DOHH2 (cell line): ENCODE measurements around the gene DUSP16.

Source experiments
- H3F3A ChIP-seq: fragments of 200-600 bp; sonication (generic), shearing (Covaris generic); 2 replicates; pipeline ENCODE4 v1.6.0; 2016; ENCODE audit warnings: antibody characterized with exemption, mild to moderate bottlenecking; ENCODE audit not compliant: control insufficient read depth, insufficient read depth
- H3K27ac ChIP-seq: fragments of 200-600 bp; sonication (generic); 2 replicates; pipeline ENCODE4 v1.5.1; 2014; ENCODE audit warnings: low read depth, mild to moderate bottlenecking, low read length, moderate library complexity
- H3K27me3 ChIP-seq: fragments of 200-600 bp; sonication (generic); 2 replicates; pipeline ENCODE4 v1.6.1; 2014; ENCODE audit warnings: mild to moderate bottlenecking, low read length, mixed read lengths; ENCODE audit not compliant: control insufficient read depth
- H3K36me3 ChIP-seq: fragments of 200-600 bp; sonication (generic); 2 replicates; pipeline ENCODE4 v1.6.1; 2014; ENCODE audit warnings: mild to moderate bottlenecking, low read length, moderate library complexity, mixed read lengths; ENCODE audit not compliant: control insufficient read depth
- H3K4me1 ChIP-seq: fragments of 200-600 bp; sonication (generic); 2 replicates; pipeline ENCODE4 v1.6.1; 2014; ENCODE audit warnings: mild to moderate bottlenecking, low read length, mixed read lengths; ENCODE audit not compliant: control insufficient read depth
- H3K4me2 ChIP-seq: fragments of 200-600 bp; sonication (generic); 2 replicates; pipeline ENCODE4 v1.6.0; 2014; ENCODE audit warnings: mild to moderate bottlenecking, low read length, moderate library complexity
- H3K4me3 ChIP-seq: fragments of 200-600 bp; sonication (generic); 2 replicates; pipeline ENCODE4 v1.5.1; 2014; ENCODE audit warnings: mild to moderate bottlenecking, low read length, mixed read lengths
- H3K79me2 ChIP-seq: fragments of 200-600 bp; sonication (generic); 2 replicates; pipeline ENCODE4 v1.6.1; 2014; ENCODE audit warnings: mild to moderate bottlenecking, low read length, mixed read lengths; ENCODE audit not compliant: control insufficient read depth
- H3K9me2 ChIP-seq: fragments of 200-600 bp; sonication (generic); replicated peaks from 2 replicates; pipeline ENCODE4 v1.6.1; 2014; ENCODE audit warnings: mild to moderate bottlenecking, low read length, mixed read lengths; ENCODE audit not compliant: control insufficient read depth
- H3K9me3 ChIP-seq: fragments of 200-600 bp; sonication (generic); 2 replicates; pipeline ENCODE4 v1.6.1; 2014; ENCODE audit warnings: antibody characterized with exemption, low read length, mixed read lengths; ENCODE audit not compliant: control insufficient read depth, insufficient read depth
- H4K20me1 ChIP-seq: fragments of 200-600 bp; sonication (generic); 2 replicates; pipeline ENCODE4 v1.6.0; 2014; ENCODE audit warnings: low read depth, mild to moderate bottlenecking, antibody characterized with exemption, low read length, moderate library complexity; ENCODE audit not compliant: control insufficient read depth, insufficient read depth
- CTCF ChIP-seq: fragments of 200-600 bp; sonication (generic); IDR thresholded peaks from one replicate; pipeline ENCODE4 v1.5.1; 2014; ENCODE audit warnings: antibody characterized with exemption, mild to moderate bottlenecking, low read depth, low read length; ENCODE audit not compliant: poor library complexity, severe bottlenecking
- EZH2phosphoT487 ChIP-seq: fragments of 200-600 bp; sonication (generic); IDR thresholded peaks from 2 replicates; pipeline ENCODE4 v1.6.1; 2017; ENCODE audit warnings: borderline replicate concordance, mild to moderate bottlenecking, antibody characterized with exemption, low read length, moderate library complexity, mixed read lengths

The DUSP16 gene

GRCh38 chr12:12540261-12541013 lies 22.2 kb downstream of the DUSP16 start:
- Histone ChIP-seq H3K27me3 (no peaks in the 10 kb centered on the region), H3F3A (no peaks in the 10 kb centered on the region), H3K27ac (no peak overlapping the region; the same call in 1 of the 2 replicates), H3K4me3 (peak overlapping the region; percentile 51), H4K20me1 (no peaks in the 10 kb centered on the region), H3K4me2 (peak overlapping the region; percentile 66), H3K4me1 (peaks cover 15% of the 10 kb centered on the region), H3K9me3 (no peaks in the 10 kb centered on the region), H3K9me2 (no peaks in the 10 kb centered on the region), H3K36me3 (no peaks in the 10 kb centered on the region), H3K79me2 (no peaks in the 10 kb centered on the region)
- TF ChIP-seq CTCF (no peak), EZH2phosphoT487 (no peak)

- TF ChIP-seq EZH2phosphoT487, result no peak
- no peak for TF ChIP-seq CTCF
Observed at GRCh38 chr12:12539028-12539810, 23.4 kb downstream of the DUSP16 start.

GRCh38 chr12:12538535-12538934 lies 24.1 kb downstream of the DUSP16 start:
- H3K9me3 ChIP-seq, result no peaks in the 10 kb centered on the region
- no peak overlapping the region for H3K4me2 ChIP-seq
- H3F3A ChIP-seq, result no peaks in the 10 kb centered on the region
- H4K20me1 ChIP-seq, result no peaks in the 10 kb centered on the region
- no peaks in the 10 kb centered on the region for H3K36me3 ChIP-seq
- TF ChIP-seq CTCF, result no peak
- no peak for TF ChIP-seq EZH2phosphoT487
- no peaks in the 10 kb centered on the region for H3K9me2 ChIP-seq
- no peaks in the 10 kb centered on the region for H3K27me3 ChIP-seq
- no peaks in the 10 kb centered on the region for H3K79me2 ChIP-seq
- peaks cover 15% of the 10 kb centered on the region for H3K4me1 ChIP-seq
- H3K4me3 ChIP-seq, result no peak overlapping the region
- H3K27ac ChIP-seq, result no peak overlapping the region

More at GRCh38 chr12:12539028-12539810, 23.4 kb downstream of the DUSP16 start:
- Histone ChIP-seq H3K27me3 (no peaks in the 10 kb centered on the region), H3K4me1 (peaks cover 15% of the 10 kb centered on the region), H3K4me2 (no peak overlapping the region), H3K27ac (no peak overlapping the region), H3K36me3 (no peaks in the 10 kb centered on the region), H3K9me2 (no peaks in the 10 kb centered on the region), H3F3A (no peaks in the 10 kb centered on the region), H3K9me3 (no peaks in the 10 kb centered on the region), H3K4me3 (no peak overlapping the region), H4K20me1 (no peaks in the 10 kb centered on the region), H3K79me2 (no peaks in the 10 kb centered on the region)
